GM21717 (cell line): Measurements from ENCODE around the gene STRN.
"Not testable (repeated sequence)": the region's sequence is repeated elsewhere in the genome, so short reads cannot be mapped to it uniquely, and the experiment has no call there.

Experiments
- ATAC-seq: cut with Tn5 transposase; IDR thresholded peaks from one replicate; pipeline ENCODE4 v1.9.1; 2021; ENCODE audit warnings: mild to moderate bottlenecking, moderate library complexity; ENCODE audit not compliant: unreplicated experiment

STRN gene

DNA sequence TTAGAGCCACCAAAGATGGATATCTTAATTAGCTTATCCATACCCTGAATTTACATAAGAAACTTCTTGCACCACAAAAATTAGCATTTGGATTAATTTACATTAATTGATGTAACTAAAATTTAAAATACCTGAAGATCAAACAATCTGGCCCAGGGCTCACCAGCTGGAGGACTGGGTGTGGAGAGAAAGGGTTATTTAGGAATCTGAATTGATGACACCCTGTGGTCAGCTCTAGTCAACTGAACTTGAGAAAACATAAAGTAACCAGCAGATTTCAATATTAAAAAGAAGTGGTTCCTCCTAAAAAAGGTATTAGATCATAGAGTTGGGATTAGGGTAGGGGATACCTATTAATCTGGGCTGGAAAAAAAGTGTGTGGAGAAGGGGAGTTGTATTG, 122.5 kb downstream of the STRN start:
- no peak for ATAC-seq

GRCh38 chr2:36839976-36840617, 126.2 kb downstream of the STRN start:
- no peak for ATAC-seq

- ATAC-seq = no peak
These were observed 131.4 kb downstream of the STRN start for GRCh38 chr2:36834731-36835524.

- no peak for ATAC-seq
These were observed 132.1 kb downstream of the STRN start for GRCh38 chr2:36834203-36834602.

- no peak for ATAC-seq
These were observed 135.2 kb downstream of the STRN start for GRCh38 chr2:36831185-36831584.

DNA sequence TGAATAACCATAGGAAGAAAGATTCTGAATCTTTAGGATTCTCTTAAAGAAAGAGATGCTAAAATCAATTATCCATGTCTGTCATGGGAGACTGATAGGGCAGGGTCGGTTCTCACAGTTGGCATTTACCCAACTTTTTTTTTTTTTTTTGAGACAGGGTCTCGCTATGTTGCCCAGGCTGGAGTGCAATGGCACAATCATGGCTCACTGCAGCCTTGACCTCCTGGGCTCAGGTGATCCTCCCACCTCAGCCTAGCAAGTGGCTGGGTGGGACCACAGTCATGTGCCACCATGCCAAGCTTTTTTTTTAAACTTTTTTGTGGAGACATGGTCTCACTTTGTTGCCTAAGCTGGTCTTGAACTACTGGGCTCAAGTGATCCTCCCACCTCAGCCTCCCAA, 141.7 kb downstream of the STRN start:
- ATAC-seq = not testable (repeated sequence)

- ATAC-seq = no peak
These were observed 142.1 kb downstream of the STRN start for GRCh38 chr2:36824273-36824672.

DNA sequence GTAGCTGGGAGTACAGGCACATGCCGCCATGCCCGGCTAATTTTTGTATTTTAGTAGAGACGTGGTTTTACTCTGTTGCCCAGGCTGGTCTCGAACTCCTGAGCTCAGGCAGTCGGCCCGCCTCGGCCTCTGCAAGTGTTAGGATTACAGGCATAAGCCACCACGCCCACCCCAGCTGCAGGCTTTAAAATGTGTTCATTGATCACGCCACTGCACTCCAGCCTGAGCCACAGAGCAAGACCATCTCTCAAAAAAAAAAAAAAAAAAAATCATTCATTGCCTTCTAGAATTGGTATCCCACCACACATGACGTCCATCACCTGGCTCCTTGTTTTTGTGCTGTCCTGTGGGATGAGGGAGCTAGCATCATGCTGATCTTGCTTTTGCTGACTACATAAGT, 142.5 kb downstream of the STRN start:
- no peak for ATAC-seq

- ATAC-seq = no peak
These were observed 145.3 kb downstream of the STRN start for GRCh38 chr2:36820942-36821605.

GRCh38 chr2:36819095-36819711, 147.1 kb downstream of the STRN start:
- no peak for ATAC-seq

DNA sequence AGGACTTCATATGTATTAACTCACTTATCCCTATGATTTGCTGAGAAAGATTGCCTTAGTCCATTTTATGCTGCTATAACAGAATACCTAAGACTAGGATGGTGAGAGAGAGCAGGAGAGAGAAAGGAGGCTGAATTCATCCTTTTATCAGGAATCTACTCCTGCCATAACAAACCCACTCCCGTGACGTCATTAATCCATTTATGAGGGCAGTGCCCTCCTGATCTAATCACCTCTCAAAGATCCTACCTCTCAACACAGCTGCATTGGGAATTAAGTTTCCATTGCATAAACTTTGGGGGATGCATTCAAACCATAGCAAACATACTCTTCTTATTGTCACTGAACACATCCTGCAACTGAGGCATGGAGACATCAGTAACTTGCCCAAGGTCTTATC, 147.8 kb downstream of the STRN start:
- ATAC-seq = no peak

- ATAC-seq = no peak
These were observed 154.1 kb downstream of the STRN start for GRCh38 chr2:36812196-36812595.

DNA sequence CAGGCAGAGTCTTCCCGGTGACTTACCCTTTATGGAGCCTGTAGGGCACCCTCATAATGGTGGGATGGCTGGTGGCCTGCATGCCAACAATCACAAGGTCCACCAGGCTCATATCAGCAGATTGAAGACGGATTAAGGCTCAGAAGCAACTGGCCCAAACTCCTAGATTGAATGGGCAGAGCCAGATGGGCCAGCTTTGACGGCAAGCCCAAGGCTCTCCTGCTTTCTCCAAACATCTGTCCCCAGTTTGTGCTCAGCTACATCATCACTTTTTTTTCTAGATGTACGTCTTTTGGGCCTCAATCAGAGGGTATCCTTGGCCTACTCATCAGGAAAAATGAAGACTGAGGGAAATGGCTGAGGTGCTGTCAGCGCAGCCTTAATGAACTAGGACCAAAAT, 155.3 kb downstream of the STRN start:
- ATAC-seq = no peak

DNA sequence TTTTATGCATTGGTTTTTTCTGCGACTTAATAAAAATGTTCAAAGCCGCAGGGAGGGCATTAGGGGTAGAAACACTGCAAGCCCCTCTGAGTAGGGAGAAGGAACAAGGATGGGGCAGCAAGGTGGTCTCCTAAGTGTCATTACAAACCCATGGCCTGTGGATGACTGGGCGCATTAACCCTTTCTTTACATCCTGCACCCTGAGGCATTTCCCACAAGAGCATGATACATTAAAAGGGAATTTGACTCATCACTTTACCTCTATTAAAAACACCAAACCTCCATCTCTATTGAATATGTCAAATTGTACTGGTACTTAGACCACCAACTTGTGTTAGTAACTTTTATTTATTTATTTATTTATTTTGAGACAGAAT, 157.3 kb downstream of the STRN start:
- ATAC-seq = no peak

DNA sequence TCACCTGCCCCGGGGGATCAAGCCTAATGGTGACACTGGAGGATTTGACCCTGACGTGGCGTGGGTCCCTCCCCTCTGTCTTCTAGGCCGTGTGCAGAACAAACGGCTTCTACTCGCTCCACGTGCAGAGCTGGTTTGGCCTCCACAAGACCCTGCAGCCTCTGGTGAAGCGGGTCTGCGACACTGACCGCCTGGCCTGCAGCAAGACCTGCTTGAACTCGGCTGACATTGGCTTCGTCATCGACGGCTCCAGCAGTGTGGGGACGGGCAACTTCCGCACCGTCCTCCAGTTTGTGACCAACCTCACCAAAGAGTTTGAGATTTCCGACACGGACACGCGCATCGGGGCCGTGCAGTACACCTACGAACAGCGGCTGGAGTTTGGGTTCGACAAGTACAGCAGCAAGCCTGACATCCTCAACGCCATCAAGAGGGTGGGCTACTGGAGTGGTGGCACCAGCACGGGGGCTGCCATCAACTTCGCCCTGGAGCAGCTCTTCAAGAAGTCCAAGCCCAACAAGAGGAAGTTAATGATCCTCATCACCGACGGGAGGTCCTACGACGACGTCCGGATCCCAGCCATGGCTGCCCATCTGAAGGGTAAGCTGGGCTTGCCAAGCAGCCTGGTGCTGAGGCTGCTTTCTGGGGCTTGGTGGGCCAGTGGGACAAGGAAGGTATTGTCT, 157.8 kb downstream of the STRN start:
- no peak for ATAC-seq

GRCh38 chr2:36807223-36807886, 159.0 kb downstream of the STRN start:
- ATAC-seq = no peak

GRCh38 chr2:36805635-36806224, 160.6 kb downstream of the STRN start:
- ATAC-seq = no peak

DNA sequence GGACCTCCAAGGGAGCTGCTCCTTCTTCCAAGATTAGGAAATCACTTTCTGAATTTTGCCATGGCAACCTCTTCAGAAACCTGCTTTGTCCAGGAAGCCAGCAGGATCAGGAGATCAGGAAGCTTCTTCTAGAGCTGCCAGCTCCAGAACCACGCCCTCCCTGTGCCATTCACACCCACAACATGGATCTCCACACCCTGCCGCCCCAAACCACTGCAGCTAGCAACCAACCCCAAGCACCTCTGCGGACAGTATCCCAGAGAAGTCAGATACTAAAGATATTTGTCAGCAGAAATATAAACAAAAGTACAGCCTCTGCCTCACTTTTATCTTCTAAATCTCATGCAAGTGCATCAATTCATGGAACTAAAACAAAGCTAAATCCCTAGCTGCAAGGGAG, 163.4 kb downstream of the STRN start:
- ATAC-seq = no peak

DNA sequence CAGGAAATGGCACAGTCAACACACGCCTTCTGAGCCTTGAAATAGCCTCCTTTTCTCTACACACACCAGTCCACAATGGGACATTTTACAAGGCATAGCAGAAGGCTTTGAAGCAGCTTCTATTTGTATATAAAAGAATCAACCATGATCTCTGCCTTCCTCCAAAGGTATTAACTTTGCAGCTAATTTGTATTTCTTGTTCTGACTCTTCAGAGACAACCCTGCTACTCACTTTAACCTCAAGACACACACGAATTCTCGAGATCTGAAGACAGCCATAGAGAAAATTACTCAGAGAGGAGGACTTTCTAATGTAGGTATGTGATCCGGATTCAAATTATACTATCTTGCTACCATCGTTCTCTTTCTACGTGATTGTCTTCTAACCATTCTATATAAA, 165.2 kb downstream of the STRN start:
- no peak for ATAC-seq

DNA sequence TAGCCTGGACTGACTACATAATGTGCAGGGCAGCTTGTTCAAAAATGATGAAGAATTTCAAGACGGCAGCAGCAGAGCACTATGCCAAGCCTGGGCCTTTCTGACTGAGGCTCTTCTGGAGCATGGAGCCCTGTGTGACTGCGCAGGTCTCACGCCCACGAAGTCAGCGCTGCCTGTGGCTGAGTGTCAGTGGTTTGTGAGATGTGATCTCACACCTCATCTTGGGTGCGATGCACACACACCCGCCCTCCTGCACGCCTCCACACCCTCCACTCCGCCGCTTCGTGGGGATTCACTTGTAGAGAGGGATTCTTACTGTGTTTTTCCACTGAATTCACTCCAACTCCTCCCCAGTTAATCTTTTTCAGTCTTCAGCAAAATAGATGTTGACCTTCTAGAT, 166.0 kb downstream of the STRN start:
- no peak for ATAC-seq
